Activated T-cell treated with anti-CD3 and anti-CD28 coated beads for 1 hour (primary cell): ENCODE results near the gene SCRN2.
A peak's percentile ranks its signal among the peaks of the same experiment; 100 is the strongest.

Source experiments
- DNase-seq: peaks from one replicate; pipeline ENCODE4 v3.0.0-alpha.2; 2020; ENCODE audit warnings: low read depth

SCRN2 gene

GRCh38 chr17:47804461-47804860, 36.6 kb downstream of the SCRN2 start:
- no peak for DNase-seq

- no peak for DNase-seq
Measured at GRCh38 chr17:47803751-47804150, 37.3 kb downstream of the SCRN2 start.

- no peak for DNase-seq
Measured at GRCh38 chr17:47803201-47803600, 37.9 kb downstream of the SCRN2 start.

- peak; percentile 41 for DNase-seq
Measured at GRCh38 chr17:47802341-47803022, 38.6 kb downstream of the SCRN2 start.

- no peak for DNase-seq
Measured at GRCh38 chr17:47801906-47802305, 39.2 kb downstream of the SCRN2 start.

GRCh38 chr17:47801176-47801765, 39.8 kb downstream of the SCRN2 start:
- DNase-seq = no peak

DNA sequence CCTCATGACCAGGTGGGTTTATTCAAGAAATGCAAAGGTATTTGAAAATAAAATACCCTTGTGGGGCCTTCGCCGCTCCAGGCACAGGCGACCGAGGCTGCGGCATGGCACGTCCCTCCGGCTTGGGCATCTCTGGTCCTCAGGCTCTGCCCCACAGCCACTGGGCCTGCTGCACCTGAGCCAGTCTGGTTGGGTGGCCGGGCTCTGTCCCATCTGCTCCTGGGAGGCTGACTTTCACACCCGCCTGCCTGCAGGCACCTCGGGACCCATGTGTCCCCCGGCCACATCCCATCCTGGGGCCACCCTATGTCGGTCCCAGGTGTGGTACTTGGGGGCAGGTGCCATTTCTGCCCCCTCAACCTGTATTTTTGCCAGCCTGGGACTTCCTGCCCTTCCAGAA, 40.4 kb downstream of the SCRN2 start:
- no peak for DNase-seq

DNA sequence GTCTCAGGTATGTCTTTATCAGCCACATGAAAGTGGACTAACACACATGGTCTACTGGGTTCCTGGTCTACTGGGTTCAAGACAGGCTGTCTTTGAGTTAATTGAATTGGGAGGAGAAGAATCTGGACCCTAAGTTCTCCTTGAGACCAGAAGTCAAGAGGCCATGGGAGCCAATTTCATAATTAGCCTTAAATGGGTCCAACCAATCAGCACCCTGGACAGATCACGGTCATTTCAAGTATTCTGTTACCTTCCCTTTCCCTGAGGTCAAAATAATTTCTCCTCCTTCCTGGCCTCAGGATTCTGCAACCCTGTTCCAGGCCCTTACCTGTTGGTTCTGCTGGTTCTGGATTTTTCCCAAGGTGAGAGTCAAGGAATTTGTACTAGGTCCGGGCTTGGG, 43.3 kb downstream of the SCRN2 start:
- no peak for DNase-seq

GRCh38 chr17:47792979-47793378, 48.1 kb downstream of the SCRN2 start:
- DNase-seq = no peak

DNA sequence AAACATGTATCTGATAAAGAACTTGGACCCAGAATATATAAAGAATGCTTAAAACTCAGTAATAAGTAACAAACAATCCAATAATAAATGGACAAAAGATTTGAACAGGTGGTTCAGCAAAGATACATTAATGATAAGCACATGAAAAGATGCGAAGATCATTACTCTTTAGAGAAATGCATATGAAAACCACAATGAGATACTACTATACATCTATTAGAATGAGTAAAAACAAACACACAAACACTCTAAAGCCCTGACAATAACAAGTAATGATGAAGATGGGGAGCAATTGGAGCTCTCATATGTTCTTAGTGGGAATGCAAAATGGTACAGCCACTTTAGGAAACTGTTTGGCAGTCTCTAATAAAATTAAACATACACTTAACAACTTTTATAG, 48.6 kb downstream of the SCRN2 start:
- DNase-seq = no peak

- DNase-seq = no peak
Measured at GRCh38 chr17:47791025-47791424, 50.0 kb downstream of the SCRN2 start.

GRCh38 chr17:47789611-47790561, 51.2 kb downstream of the SCRN2 start:
- peak; percentile 23 for DNase-seq
